Measurements from ENCODE around the gene ALDH3B1.
A peak's percentile ranks its signal among the peaks of the same experiment; 100 is the strongest.

- TF ChIP-seq CTCF (conservative IDR thresholded peaks at IDR 0.05; ENCODE audit: low read depth, low read length) (no peak), RAD21 (IDR thresholded peaks at IDR 0.05; ENCODE audit: low read length) (no peak), POLR2A (IDR thresholded peaks at IDR 0.05; ENCODE audit: low read depth, low read length) (no peak), USF2 (IDR thresholded peaks at IDR 0.05; ENCODE audit: low read depth, low read length) (peak; percentile 53; the same call in 1 of the 2 replicates), BHLHE40 (IDR thresholded peaks at IDR 0.05; ENCODE audit: low read depth, low read length) (no peak), RFX5 (IDR thresholded peaks at IDR 0.05; ENCODE audit: low read depth, low read length) (no peak), SMC3 (IDR thresholded peaks at IDR 0.05; ENCODE audit: low read depth, low read length) (no peak), MXI1 (IDR thresholded peaks at IDR 0.05; ENCODE audit: borderline replicate concordance, low read depth, low read length) (no peak), ELK1 (IDR thresholded peaks at IDR 0.05; ENCODE audit: borderline replicate concordance, low read depth, low read length) (no peak), MAZ (IDR thresholded peaks at IDR 0.05; ENCODE audit: borderline replicate concordance, low read depth, low read length) (no peak), NFE2L2 (IDR thresholded peaks at IDR 0.05; ENCODE audit: low read depth, low read length) (no peak), RCOR1 (IDR thresholded peaks at IDR 0.05; ENCODE audit: insufficient replicate concordance, low read length) (no peak), CEBPB (IDR thresholded peaks at IDR 0.05; ENCODE audit: low read depth, low read length) (no peak)
Observed at GRCh38 chr11:68008381-68009337, 1.5 kb upstream of the ALDH3B1 start.

Data from IMR-90 (cell line).